ENCODE results near the gene PATJ. TPM values are rescaled to one million over a fixed set of nuclear protein-coding genes. Genes with fewer than 3 reads are reported as not detected.

PATJ gene
- total RNA-seq, 4 donors from 2014 or later = 54.9 to 187 (median 62.1) TPM

DNA sequence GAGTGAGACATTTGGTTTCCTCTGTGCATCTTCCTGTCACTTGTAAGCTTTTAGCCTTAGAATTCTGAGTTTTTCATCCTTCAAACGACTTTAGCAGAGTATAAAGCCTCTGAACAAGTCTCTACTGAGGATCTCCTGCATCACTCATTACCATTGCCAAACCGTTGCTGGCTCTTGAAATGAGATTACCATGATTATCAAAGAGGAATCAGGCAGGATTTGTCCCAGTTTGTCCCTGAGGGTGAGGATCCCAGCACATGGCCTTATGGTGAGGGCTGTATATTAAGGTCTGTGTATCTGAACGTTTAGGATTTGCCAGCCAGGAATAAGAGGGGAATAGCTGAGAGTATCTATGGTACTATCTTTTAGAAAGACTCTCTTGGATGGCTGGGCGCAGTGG lies 282.9 kb downstream of the PATJ start:
- no peak for DNase-seq (ENCODE audit: low spot score in 2 of 2)
- Histone ChIP-seq H3K36me3 (peaks cover 8% of the 10 kb centered on the region), H3K4me1 (no peaks in the 10 kb centered on the region), H3K9me3 (no peaks in the 10 kb centered on the region), H3K27me3 (no peaks in the 10 kb centered on the region), H3K4me3 (no peak overlapping the region), H3K27ac (no peak overlapping the region)
- TF ChIP-seq CTCF (IDR thresholded peaks at IDR 0.05) (no peak), POLR2AphosphoS5 (IDR thresholded peaks at IDR 0.05) (no peak), EP300 (IDR thresholded peaks at IDR 0.05) (no peak), POLR2A (IDR thresholded peaks at IDR 0.05) (no peak)
- 70% methylated on average over 4 of the region's 4 CpGs for WGBS

DNA sequence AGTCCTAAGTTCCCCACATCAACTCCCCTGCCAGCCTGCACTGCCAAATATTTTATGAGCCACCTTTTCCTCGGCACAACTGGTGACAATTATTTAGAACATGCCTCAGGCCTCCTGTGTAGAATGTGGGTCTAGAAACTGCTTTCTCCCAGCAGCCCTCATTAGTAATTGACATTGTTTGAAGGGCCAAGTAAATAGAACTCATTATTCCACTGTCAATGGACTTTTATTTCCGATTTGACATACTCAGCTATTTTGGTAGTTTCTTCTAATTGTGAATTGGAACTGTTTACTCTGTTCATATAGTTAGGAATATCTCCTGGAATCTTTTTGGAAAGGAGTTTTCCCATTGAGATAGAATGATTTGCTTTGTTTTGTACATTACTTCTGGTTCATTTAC lies 283.6 kb downstream of the PATJ start:
- H3K27ac ChIP-seq = no peak overlapping the region
- no peak for TF ChIP-seq POLR2AphosphoS5 (IDR thresholded peaks at IDR 0.05)
- TF ChIP-seq EP300 (IDR thresholded peaks at IDR 0.05) = no peak
- TF ChIP-seq POLR2A (IDR thresholded peaks at IDR 0.05) = no peak
- TF ChIP-seq CTCF (IDR thresholded peaks at IDR 0.05) = no peak
- H3K4me3 ChIP-seq = no peak overlapping the region
- no peaks in the 10 kb centered on the region for H3K27me3 ChIP-seq
- no peak for DNase-seq (ENCODE audit: low spot score in 2 of 2)
- no peaks in the 10 kb centered on the region for H3K9me3 ChIP-seq
- 58% methylated on average over 2 of the region's 2 CpGs for WGBS
- H3K36me3 ChIP-seq = peaks cover 8% of the 10 kb centered on the region
- H3K4me1 ChIP-seq = no peaks in the 10 kb centered on the region

DNA sequence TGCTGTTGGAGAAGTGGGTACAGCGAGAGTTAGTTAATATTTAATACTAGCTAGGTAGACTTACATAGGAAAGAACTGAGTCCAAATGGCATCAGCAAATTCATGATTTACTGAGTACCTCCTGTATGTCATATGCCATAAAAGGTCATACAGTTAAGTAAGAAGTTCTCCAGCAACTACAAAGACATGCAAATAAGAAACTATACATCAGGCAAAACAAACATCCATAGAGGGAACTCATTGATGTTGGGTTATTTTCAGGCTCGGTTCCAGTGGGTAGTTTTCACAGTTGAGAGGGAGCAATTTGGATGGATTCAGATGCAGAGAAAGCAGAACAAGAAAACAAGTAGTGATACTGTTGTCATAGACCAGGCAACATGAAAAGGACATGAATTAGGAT lies 287.4 kb downstream of the PATJ start:
- H3K4me3 ChIP-seq = no peak overlapping the region
- H3K9me3 ChIP-seq = no peaks in the 10 kb centered on the region
- DNase-seq (ENCODE audit: low spot score in 2 of 2) = no peak
- H3K27me3 ChIP-seq = no peaks in the 10 kb centered on the region
- H3K36me3 ChIP-seq = peaks cover 8% of the 10 kb centered on the region
- H3K4me1 ChIP-seq = no peaks in the 10 kb centered on the region
- no peak overlapping the region for H3K27ac ChIP-seq
- TF ChIP-seq EP300 (IDR thresholded peaks at IDR 0.05) (no peak), POLR2A (IDR thresholded peaks at IDR 0.05) (no peak), CTCF (IDR thresholded peaks at IDR 0.05) (no peak), POLR2AphosphoS5 (IDR thresholded peaks at IDR 0.05) (no peak)
- 82% methylated on average over 2 of the region's 2 CpGs for WGBS

DNA sequence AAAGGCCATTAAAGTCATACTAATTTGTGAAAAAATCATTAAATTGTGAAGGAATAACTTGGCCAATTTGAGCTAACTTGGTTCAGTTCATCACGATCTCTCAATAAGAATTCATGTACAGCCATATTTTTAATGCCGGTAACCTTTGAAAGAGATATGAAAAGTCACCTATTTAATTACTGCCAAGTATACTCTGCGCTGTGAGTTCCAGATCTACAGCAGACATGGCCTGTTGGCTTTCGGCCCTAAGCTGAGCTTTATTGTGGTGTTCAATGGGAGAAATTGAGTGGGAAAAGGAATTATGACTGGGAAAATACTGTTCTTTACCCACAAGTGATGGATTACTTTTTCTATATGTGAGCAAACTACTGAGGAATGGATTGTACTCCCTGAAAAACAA lies 292.5 kb downstream of the PATJ start:
- H3K27me3 ChIP-seq = no peaks in the 10 kb centered on the region
- H3K27ac ChIP-seq = no peak overlapping the region
- 95% methylated on average over 4 of the region's 4 CpGs for whole genome bisulfite sequencing
- no peaks in the 10 kb centered on the region for H3K36me3 ChIP-seq
- H3K4me1 ChIP-seq = no peaks in the 10 kb centered on the region
- no peaks in the 10 kb centered on the region for H3K9me3 ChIP-seq
- TF ChIP-seq CTCF (IDR thresholded peaks at IDR 0.05) (no peak), POLR2A (IDR thresholded peaks at IDR 0.05) (no peak), EP300 (IDR thresholded peaks at IDR 0.05) (no peak)
- no peak overlapping the region for H3K4me3 ChIP-seq
- DNase-seq (ENCODE audit: low spot score in 2 of 2) = no peak

DNA sequence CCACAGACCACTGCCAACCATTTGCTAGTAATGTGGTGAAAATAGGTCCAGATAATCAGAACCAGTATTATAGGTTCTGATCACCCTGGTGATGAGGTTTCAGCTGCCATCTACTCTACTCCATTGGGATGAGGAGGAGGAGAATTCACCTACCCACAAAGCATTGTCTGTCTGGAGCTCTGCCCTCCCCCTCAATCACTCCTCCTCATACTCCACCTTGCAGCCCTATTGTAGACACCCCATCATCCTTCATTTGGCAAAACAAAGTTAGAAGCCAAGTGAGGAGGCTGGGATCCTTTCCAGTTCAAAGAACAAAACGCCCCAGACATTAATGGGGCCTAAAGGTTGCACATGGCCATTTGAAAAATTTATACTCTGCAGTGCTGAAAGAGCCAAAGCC lies 295.0 kb downstream of the PATJ start:
- WGBS = 50% methylated on average over 1 of the region's 1 CpG
- no peak overlapping the region for H3K27ac ChIP-seq
- H3K4me1 ChIP-seq = no peaks in the 10 kb centered on the region
- H3K27me3 ChIP-seq = no peaks in the 10 kb centered on the region
- no peak for DNase-seq (ENCODE audit: low spot score in 2 of 2)
- H3K36me3 ChIP-seq = no peaks in the 10 kb centered on the region
- H3K9me3 ChIP-seq = no peaks in the 10 kb centered on the region
- TF ChIP-seq POLR2A (IDR thresholded peaks at IDR 0.05) (no peak), EP300 (IDR thresholded peaks at IDR 0.05) (no peak), CTCF (IDR thresholded peaks at IDR 0.05) (no peak), POLR2AphosphoS5 (IDR thresholded peaks at IDR 0.05) (no peak)
- H3K4me3 ChIP-seq = no peak overlapping the region
